Breast epithelium (tissue), 4 donors: ENCODE results near the gene NTHL1. TPM values are rescaled to one million over a fixed set of nuclear protein-coding genes. Genes with fewer than 3 reads are reported as not detected.

Experiments
- DNase-seq, 2 donors: peaks; one replicate each; pipeline ENCODE4 v3.0.0-alpha.2; 2019; ENCODE audit warnings: low spot score in 2 of 2
- H3K27ac ChIP-seq, 2 donors: fragments of 200-600 bp; sonication (generic) in 1 of 2; one replicate each; pipeline ENCODE4 v1.5.1; 2016 to 2019; ENCODE audit warnings: mild to moderate bottlenecking in 1 of 2
- H3K27me3 ChIP-seq, 2 donors: fragments of 200-600 bp; sonication (generic) in 1 of 2; one replicate each; pipeline versions ENCODE4 v1.5.1 to v1.6.0; 2017 to 2019; ENCODE audit warnings: control low read depth in 1 of 2, mild to moderate bottlenecking in 1 of 2
- H3K36me3 ChIP-seq: fragments of 200-600 bp; one replicate; pipeline ENCODE4 v1.5.1; 2019
- H3K4me1 ChIP-seq, 2 donors: fragments of 200-600 bp; sonication (generic); one replicate each; pipeline ENCODE4 v1.5.1; 2016 to 2019; ENCODE audit warnings: control low read depth in 1 of 2
- H3K4me3 ChIP-seq, 3 donors: fragments of 200-600 bp; sonication (generic); 1 replicate in 2 of 3; 2 replicates in 1 of 3; pipeline ENCODE4 v1.5.1; 2016 to 2019; ENCODE audit warnings: mild to moderate bottlenecking in 3 of 3, moderate library complexity in 2 of 3
- H3K9me3 ChIP-seq, 2 donors: fragments of 200-600 bp; sonication (generic) in 1 of 2; one replicate each; pipeline ENCODE4 v1.5.1; 2016 to 2019; ENCODE audit warnings: control low read depth in 1 of 2
- CTCF ChIP-seq, 3 donors: fragments of 450-650 bp; IDR thresholded peaks; one replicate each; pipeline ENCODE4 v1.5.1; 2016 to 2017; ENCODE audit warnings: antibody characterized with exemption in 3 of 3, mild to moderate bottlenecking in 3 of 3, moderate library complexity in 3 of 3
- POLR2A ChIP-seq: fragments of 450-650 bp; IDR thresholded peaks from one replicate; pipeline ENCODE4 v1.6.1; 2016; ENCODE audit warnings: antibody characterized with exemption, mild to moderate bottlenecking, moderate library complexity
- POLR2AphosphoS5 ChIP-seq, 3 donors: sonication (generic); formaldehyde crosslinking; IDR thresholded peaks; one replicate each; pipeline ENCODE4 v1.6.1; 2017; ENCODE audit warnings: antibody characterized with exemption in 3 of 3
- intact Hi-C: fragments of 100-400 bp; cut with DNase I; formaldehyde crosslinking; loops from one replicate; pipeline ENCODE4 v1.15.1; 2023; ENCODE audit warnings: low total_unique reads
- total RNA-seq, 3 donors: library from RNA; depleted of rRNA; stranded (reverse); fragments of >200 nt; gene quantifications; one replicate each; pipeline ENCODE4 v1.1.0, GENCODE V29; 2016

The NTHL1 gene
- total RNA-seq, 3 donors from 2014 or later, result 10.6 to 27.9 (median 16.1) TPM

- no peaks in the 10 kb centered on the region for H3K27me3 ChIP-seq
- intact Hi-C loops, result loop anchor here (5.0 kb wide), 1 partner anchor 1798 kb away; no protein-coding TSS in a partner anchor
- no peaks in the 10 kb centered on the region for H3K9me3 ChIP-seq
- peaks cover 12% of the 10 kb centered on the region for H3K36me3 ChIP-seq
- TF ChIP-seq CTCF (IDR thresholded peaks at IDR 0.05) (no peak), POLR2AphosphoS5 (IDR thresholded peaks at IDR 0.05) (no peak), POLR2A (no peak)
- H3K4me1 ChIP-seq, result peaks cover 13 to 30% of the 10 kb centered on the region in 2 donors
- no peak overlapping the region for H3K27ac ChIP-seq
- no peak overlapping the region for H3K4me3 ChIP-seq
- DNase-seq, result no peak
Observed at GRCh38 chr16:2004795-2005517, 42.7 kb downstream of the NTHL1 start.

GRCh38 chr16:2003827-2004641 lies 43.6 kb downstream of the NTHL1 start:
- Histone ChIP-seq H3K9me3 (no peaks in the 10 kb centered on the region), H3K4me1 (peaks cover 13 to 30% of the 10 kb centered on the region in 2 donors), H3K36me3 (peaks cover 12% of the 10 kb centered on the region), H3K27me3 (no peaks in the 10 kb centered on the region), H3K27ac (no peak overlapping the region), H3K4me3 (peak overlapping the region in 2 of 3 donors; percentile 2 to 17)
- DNase-seq, result peak; percentile 74 to 89
- intact Hi-C loops, result no loop called here
- TF ChIP-seq CTCF (IDR thresholded peaks at IDR 0.05) (peak; percentile 80 to 91 (median 84)), POLR2AphosphoS5 (IDR thresholded peaks at IDR 0.05) (no peak), POLR2A (no peak)

GRCh38 chr16:2003231-2003826 lies 44.3 kb downstream of the NTHL1 start:
- Histone ChIP-seq H3K27me3 (no peaks in the 10 kb centered on the region), H3K4me1 (peaks cover 13 to 30% of the 10 kb centered on the region in 2 donors), H3K9me3 (no peaks in the 10 kb centered on the region), H3K4me3 (no peak overlapping the region), H3K36me3 (peaks cover 12% of the 10 kb centered on the region), H3K27ac (no peak overlapping the region)
- intact Hi-C loops, result no loop called here
- TF ChIP-seq CTCF (IDR thresholded peaks at IDR 0.05) (no peak), POLR2A (no peak), POLR2AphosphoS5 (IDR thresholded peaks at IDR 0.05) (no peak)
- DNase-seq, result no peak

GRCh38 chr16:2002406-2003230 lies 45.0 kb downstream of the NTHL1 start:
- intact Hi-C loops, result no loop called here
- H3K36me3 ChIP-seq, result peaks cover 12% of the 10 kb centered on the region
- no peaks in the 10 kb centered on the region for H3K9me3 ChIP-seq
- DNase-seq, result no peak
- no peak overlapping the region for H3K4me3 ChIP-seq
- peaks cover 6 to 25% of the 10 kb centered on the region in 2 donors for H3K4me1 ChIP-seq
- no peaks in the 10 kb centered on the region for H3K27me3 ChIP-seq
- TF ChIP-seq POLR2AphosphoS5 (IDR thresholded peaks at IDR 0.05), result no peak
- TF ChIP-seq POLR2A, result no peak
- no peak for TF ChIP-seq CTCF (IDR thresholded peaks at IDR 0.05)
- no peak overlapping the region for H3K27ac ChIP-seq
